ENCODE data around the gene PHF2.
"Not testable (repeated sequence)": the region's sequence is repeated elsewhere in the genome, so short reads cannot be mapped to it uniquely, and the experiment has no call there.

DNA sequence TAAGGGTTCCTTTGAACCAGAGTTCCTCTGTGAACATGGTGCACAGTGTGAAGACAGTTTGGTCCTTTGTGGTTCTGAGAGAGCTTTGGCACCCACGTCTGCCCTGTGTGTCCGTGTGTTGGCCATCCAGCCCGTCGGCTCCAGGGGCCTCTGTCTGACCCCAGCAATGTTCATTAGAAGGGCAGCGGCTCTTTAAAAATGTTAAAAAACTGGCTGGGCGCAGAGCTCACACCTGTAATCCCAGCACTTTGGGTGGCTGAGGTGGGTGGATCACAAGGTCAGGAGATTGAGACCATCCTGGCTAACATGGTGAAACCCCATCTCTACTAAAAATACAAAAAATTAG is 90.0 kb downstream of the PHF2 start:
- TF ChIP-seq, protein P1, sequence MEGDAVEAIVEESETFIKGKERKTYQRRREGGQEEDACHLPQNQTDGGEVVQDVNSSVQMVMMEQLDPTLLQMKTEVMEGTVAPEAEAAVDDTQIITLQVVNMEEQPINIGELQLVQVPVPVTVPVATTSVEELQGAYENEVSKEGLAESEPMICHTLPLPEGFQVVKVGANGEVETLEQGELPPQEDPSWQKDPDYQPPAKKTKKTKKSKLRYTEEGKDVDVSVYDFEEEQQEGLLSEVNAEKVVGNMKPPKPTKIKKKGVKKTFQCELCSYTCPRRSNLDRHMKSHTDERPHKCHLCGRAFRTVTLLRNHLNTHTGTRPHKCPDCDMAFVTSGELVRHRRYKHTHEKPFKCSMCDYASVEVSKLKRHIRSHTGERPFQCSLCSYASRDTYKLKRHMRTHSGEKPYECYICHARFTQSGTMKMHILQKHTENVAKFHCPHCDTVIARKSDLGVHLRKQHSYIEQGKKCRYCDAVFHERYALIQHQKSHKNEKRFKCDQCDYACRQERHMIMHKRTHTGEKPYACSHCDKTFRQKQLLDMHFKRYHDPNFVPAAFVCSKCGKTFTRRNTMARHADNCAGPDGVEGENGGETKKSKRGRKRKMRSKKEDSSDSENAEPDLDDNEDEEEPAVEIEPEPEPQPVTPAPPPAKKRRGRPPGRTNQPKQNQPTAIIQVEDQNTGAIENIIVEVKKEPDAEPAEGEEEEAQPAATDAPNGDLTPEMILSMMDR (conservative IDR thresholded peaks at IDR 0.05; ENCODE audit: low read length) = not testable (repeated sequence)
- not testable (repeated sequence) for TF ChIP-seq EZH2phosphoT487 (IDR thresholded peaks at IDR 0.05; ENCODE audit: borderline replicate concordance)
